SK-N-SH treated with all-trans-retinoic acid at 6 μM for 48 hours (cell line): Measurements from ENCODE around the gene MKNK2.

Experiments
- ARNTL ChIP-seq: fragments of 450-650 bp; formaldehyde crosslinking; IDR thresholded peaks from 2 replicates; pipeline ENCODE4 v1.5.0; 2020; ENCODE audit warnings: low read depth, mild to moderate bottlenecking, moderate library complexity, borderline replicate concordance
- CREB5 ChIP-seq: fragments of 250-450 bp; sonication (Bioruptor Pico); IDR thresholded peaks from 2 replicates; pipeline ENCODE4 v1.5.1; 2020; ENCODE audit warnings: low read depth, mild to moderate bottlenecking, moderate library complexity
- CSDC2 ChIP-seq: fragments of 250-450 bp; sonication (Bioruptor Pico); IDR thresholded peaks from 2 replicates; pipeline ENCODE4 v1.5.0; 2020; ENCODE audit warnings: mild to moderate bottlenecking, moderate library complexity
- ESRRG ChIP-seq: fragments of 250-450 bp; sonication (Bioruptor Pico); IDR thresholded peaks from 2 replicates; pipeline ENCODE4 v1.6.1; 2021; ENCODE audit warnings: mild to moderate bottlenecking
- GLIS3 ChIP-seq: fragments of 250-450 bp; sonication (Bioruptor Pico); IDR thresholded peaks from 2 replicates; pipeline ENCODE4 v1.5.0; 2020; ENCODE audit warnings: mild to moderate bottlenecking, moderate library complexity
- ISL1 ChIP-seq: fragments of 250-450 bp; sonication (Bioruptor Pico); IDR thresholded peaks from 2 replicates; pipeline ENCODE4 v2.1.2; 2022; ENCODE audit warnings: mild to moderate bottlenecking, moderate library complexity
- OSR1 ChIP-seq: fragments of 250-450 bp; sonication (Bioruptor Pico); IDR thresholded peaks from 2 replicates; pipeline ENCODE4 v1.8.0; 2022; ENCODE audit warnings: moderate library complexity, mild to moderate bottlenecking, inconsistent platforms
- RARB ChIP-seq: fragments of 250-450 bp; sonication (Bioruptor Pico); IDR thresholded peaks from 2 replicates; pipeline ENCODE4 v1.8.0; 2021; ENCODE audit warnings: mild to moderate bottlenecking, moderate library complexity
- ZFP3 ChIP-seq: fragments of 250-450 bp; sonication (Bioruptor Pico); IDR thresholded peaks from 2 replicates; pipeline ENCODE4 v1.5.0; 2020; ENCODE audit warnings: mild to moderate bottlenecking, moderate library complexity
- ZFP30 ChIP-seq: fragments of 450-650 bp; formaldehyde crosslinking; IDR thresholded peaks from 2 replicates; pipeline ENCODE4 v1.5.0; 2022; ENCODE audit warnings: mild to moderate bottlenecking, moderate library complexity
- ZNF70 ChIP-seq: fragments of 450-650 bp; formaldehyde crosslinking; IDR thresholded peaks from 2 replicates; pipeline ENCODE4 v1.5.0; 2020; ENCODE audit warnings: mild to moderate bottlenecking, moderate library complexity
- TF ChIP-seq, protein P1 (sequence below): fragments of 250-450 bp; sonication (Bioruptor Pico); IDR thresholded peaks from 2 replicates; pipeline ENCODE4 v1.8.0; 2020; ENCODE audit warnings: mild to moderate bottlenecking, moderate library complexity, borderline replicate concordance

- TF ChIP-seq, protein P1, sequence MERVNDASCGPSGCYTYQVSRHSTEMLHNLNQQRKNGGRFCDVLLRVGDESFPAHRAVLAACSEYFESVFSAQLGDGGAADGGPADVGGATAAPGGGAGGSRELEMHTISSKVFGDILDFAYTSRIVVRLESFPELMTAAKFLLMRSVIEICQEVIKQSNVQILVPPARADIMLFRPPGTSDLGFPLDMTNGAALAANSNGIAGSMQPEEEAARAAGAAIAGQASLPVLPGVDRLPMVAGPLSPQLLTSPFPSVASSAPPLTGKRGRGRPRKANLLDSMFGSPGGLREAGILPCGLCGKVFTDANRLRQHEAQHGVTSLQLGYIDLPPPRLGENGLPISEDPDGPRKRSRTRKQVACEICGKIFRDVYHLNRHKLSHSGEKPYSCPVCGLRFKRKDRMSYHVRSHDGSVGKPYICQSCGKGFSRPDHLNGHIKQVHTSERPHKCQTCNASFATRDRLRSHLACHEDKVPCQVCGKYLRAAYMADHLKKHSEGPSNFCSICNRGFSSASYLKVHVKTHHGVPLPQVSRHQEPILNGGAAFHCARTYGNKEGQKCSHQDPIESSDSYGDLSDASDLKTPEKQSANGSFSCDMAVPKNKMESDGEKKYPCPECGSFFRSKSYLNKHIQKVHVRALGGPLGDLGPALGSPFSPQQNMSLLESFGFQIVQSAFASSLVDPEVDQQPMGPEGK: no peak
- TF ChIP-seq ARNTL (CRISPR knock-in tag): no peak
- TF ChIP-seq OSR1 (CRISPR knock-in tag): no peak
- TF ChIP-seq ESRRG (CRISPR knock-in tag): no peak
- TF ChIP-seq CSDC2: no peak
- TF ChIP-seq ISL1 (CRISPR knock-in tag): no peak
- TF ChIP-seq RARB (CRISPR knock-in tag): no peak
- TF ChIP-seq ZFP30 (CRISPR knock-in tag): no peak
- no peak for TF ChIP-seq GLIS3
- TF ChIP-seq ZFP3 (CRISPR knock-in tag): no peak
- no peak for TF ChIP-seq CREB5 (CRISPR knock-in tag)
- TF ChIP-seq ZNF70: no peak
Measured at GRCh38 chr19:2012941-2013682, 37.9 kb downstream of the MKNK2 start.
